H54 (cell line): Measurements from ENCODE around the gene CBX1.
"Not testable (repeated sequence)": the region's sequence is repeated elsewhere in the genome, so short reads cannot be mapped to it uniquely, and the experiment has no call there.

Source experiments
- DNase-seq: peaks from one replicate; pipeline ENCODE4 v3.0.0; 2011; ENCODE audit warnings: low spot score, mixed read lengths; ENCODE audit not compliant: insufficient read length
- FAIRE-seq: peaks from 3 replicates; lab custom pipeline; 2011; peaks lifted over from hg19 to GRCh38; lab: Jason Lieb, UNC
- POLR2A ChIP-seq: IDR thresholded peaks from 2 replicates; pipeline ENCODE4 v1.6.1; 2011; ENCODE audit warnings: low read depth, mild to moderate bottlenecking, low read length

The CBX1 gene

DNA sequence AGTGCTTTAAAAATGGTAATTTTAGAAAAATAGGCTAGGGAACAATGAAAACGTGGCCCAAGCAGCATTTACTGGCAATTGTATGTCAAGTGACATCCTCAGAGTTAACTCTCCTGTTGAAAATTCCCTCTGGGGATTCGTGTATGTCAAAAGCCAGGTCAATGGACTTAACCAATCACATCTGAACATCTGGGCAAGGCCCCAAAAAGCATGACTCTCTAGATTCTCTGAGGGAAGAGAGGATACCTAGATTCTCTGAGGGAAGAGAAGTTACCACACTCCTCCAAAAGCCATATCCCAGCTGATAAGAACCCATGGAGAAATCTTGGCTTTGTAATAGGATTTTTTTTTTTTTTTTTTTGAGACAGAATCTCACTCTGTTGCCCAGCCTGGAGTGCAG lies 29.6 kb downstream of the CBX1 start:
- no peak for TF ChIP-seq POLR2A
- DNase-seq = no peak
- no peak for FAIRE-seq

DNA sequence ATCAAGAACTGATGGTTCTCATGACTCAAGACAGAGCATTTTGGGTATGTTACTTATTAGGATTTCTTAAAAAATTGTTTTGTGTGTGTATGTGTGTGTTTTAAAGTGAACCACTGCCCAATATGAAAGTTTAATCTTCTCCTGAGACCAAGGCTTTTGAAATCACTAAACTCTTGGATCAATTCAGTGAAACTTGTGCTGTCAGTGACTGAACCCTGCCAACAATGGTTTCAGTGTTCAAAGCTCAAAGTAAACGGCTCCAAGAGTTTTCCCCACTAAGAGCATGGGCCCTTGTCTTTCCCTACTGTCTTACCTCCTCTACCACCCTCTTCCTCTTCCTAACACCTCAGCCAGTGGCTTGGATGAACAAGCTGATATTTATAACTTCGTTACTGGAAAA lies 31.1 kb downstream of the CBX1 start:
- TF ChIP-seq POLR2A = no peak
- FAIRE-seq (no peak), DNase-seq (no peak)

DNA sequence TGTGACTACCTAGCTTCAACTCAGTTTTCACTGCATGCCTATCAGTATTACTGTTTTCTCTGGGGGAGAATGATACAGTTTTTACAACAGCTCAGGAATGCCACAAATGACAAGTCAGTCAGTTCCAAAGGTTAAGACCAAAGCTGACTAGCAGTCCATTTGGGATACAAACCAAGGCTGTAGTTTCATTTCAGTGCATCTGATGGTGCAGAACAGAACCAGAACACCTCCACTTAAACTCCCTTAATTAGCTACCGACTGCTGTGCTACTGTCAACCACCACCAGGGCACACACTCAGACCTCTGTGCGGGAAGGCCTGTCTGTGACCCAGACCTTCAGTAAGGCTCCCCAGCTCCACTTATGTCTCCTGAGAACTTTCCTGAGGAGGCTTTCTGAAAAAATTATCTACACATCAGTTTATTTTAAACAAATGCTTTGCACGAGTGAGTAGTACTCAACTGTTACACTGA lies 32.8 kb downstream of the CBX1 start:
- FAIRE-seq (no peak), DNase-seq (no peak)
- TF ChIP-seq POLR2A = no peak

DNA sequence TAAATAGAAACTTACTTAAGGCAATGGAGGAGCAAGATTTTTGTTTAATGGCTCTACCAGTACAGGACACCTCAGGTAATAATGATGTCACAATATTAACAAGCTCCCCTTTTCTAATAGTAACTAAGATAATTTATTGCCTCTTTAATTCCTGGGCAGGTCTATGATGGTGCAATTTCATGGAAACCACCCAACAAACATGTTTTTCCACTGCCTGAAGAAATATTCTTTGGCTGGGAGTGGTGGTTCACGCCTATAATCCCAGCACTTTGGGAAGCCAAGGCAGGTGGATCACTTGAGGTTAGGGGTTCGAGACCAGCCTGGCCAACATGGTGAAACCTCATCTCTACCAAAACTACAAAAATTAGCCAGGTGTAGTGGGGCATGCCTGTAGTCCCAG lies 33.5 kb downstream of the CBX1 start:
- FAIRE-seq, DNase-seq: not testable (repeated sequence)

DNA sequence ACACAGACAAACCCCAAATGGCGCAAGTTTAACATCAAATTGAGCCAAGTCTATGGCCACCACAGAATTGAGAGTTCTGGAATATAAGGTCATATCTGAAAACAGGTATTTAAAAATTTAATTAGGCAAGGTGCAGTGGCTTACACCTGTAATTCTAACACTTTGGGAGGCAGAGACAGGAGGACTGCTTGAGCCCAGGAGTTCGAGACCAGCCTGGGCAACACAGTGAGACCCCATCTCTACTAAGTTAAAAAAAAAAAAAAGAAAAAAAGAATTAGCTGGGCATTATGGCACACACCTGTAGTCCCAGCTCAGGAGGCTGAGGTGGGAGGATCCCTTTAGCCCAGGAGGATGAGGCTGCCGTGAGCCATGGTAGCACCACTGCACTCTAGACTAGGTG lies 34.0 kb downstream of the CBX1 start:
- FAIRE-seq (no peak), DNase-seq (no peak)
- TF ChIP-seq POLR2A = no peak

DNA sequence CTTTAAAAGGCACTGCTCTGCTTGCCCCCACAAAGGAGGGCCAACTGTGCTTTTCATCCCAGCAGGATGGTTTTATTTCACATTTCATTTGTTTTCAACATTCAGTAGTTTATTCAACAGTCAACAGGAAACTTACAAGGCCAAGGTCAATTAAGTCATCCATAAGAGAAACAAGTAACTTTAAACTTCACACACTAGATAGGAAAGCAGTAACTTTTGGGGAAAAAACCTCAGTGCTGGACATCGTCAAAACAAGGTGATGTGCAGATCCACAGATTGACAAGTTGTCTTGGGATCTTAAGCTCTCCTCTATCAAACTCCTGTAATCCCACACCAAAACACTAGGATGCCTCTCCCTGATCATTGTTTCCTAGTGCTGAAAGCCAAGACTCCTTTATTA lies 34.6 kb downstream of the CBX1 start:
- no peak for FAIRE-seq
- TF ChIP-seq POLR2A = no peak

DNA sequence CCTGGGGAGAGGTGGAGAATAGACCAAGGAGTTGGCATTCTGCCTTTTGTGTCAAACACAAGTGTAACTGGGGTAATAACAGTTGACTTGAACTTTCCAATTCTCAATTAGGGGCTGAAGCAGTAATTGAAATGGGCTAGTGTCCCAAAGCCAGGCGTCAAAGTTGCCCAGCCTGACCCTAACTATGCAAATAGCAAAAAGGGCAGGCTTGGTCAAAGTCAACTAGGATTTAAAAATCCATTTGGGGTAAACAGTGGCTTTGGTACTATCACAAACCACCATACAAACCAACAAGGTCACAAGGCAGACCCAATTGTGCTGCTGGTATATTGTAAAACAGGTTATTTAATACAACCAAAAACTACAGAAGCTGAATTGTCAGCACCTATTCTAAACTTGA lies 35.1 kb downstream of the CBX1 start:
- no peak for FAIRE-seq

More for the DNA sequence above, 34.6 kb downstream of the CBX1 start:
- no peak for DNase-seq

DNA sequence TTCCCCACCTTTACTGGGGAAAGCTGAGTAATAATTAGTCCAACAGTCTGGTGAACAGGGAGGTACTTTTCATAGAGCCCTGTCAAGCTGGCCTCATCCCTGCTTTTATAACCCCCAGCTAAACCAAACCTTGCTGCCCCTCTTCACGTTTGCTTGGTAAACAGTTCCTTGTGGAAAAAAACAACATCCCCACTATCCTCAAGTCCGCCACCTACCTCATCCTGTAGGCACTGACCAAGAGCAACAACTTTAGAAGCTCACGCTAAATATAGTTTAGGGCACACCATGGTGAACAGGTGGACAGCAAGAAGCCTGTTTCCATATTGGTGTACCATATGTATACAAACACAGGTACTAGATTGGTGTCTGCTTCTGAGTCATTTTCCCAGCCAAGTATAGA lies 36.6 kb downstream of the CBX1 start:
- TF ChIP-seq POLR2A = no peak
- no peak for DNase-seq
- no peak for FAIRE-seq

More for the DNA sequence above, 35.1 kb downstream of the CBX1 start:
- no peak for DNase-seq
- TF ChIP-seq POLR2A = no peak

DNA sequence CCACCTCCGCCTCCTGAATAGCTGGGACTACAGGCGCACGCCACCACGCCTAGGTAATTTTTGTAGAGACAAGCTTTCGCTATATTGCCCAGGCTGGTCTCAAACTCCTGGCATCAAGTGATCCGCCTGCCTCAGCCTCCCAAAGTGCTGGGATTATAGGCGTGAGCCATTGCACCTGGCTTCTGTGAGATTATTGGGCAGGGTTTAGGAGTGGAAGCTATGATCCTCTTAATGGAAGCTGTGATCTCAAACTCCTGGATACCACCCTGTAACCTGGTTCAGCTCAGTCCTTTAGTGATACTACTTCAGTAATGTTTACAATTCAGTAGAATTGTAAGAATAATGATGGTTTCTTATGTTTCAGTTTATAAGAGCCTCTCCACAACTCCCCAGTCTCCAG lies 39.0 kb downstream of the CBX1 start:
- TF ChIP-seq POLR2A = no peak
- no peak for FAIRE-seq
- DNase-seq = no peak

DNA sequence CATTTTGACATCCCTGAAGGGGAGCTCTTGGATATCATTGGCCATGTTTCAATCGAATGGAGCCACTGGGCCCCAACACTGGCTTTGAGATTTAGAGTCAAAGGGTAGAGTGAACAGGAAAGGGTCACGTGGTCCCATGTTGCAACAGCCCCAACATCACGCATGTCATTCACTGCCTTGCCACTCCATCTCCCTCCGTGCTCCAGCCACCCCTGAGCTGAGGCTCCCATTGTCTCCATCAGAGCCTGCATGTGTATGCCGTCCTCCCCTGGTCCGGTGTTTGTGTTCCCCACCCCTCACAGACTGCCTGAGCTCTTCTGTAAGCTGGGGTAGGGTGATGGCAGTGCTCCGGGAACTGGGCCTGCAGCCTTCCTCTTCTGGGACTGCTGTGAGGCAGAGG lies 41.0 kb downstream of the CBX1 start:
- no peak for TF ChIP-seq POLR2A
- no peak for DNase-seq
- FAIRE-seq = no peak

DNA sequence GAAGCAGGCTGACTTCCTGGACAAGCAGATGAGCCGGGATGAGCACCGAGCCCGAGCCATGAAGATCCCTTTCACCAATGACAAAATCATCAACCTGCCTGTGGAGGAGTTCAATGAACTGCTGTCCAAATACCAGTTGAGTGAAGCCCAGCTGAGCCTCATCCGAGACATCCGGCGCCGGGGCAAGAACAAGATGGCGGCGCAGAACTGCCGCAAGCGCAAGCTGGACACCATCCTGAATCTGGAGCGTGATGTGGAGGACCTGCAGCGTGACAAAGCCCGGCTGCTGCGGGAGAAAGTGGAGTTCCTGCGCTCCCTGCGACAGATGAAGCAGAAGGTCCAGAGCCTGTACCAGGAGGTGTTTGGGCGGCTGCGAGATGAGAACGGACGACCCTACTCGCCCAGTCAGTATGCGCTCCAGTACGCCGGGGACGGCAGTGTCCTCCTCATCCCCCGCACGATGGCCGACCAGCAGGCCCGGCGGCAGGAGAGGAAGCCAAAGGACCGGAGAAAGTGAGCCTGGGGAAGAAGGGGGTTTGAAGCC lies 42.1 kb downstream of the CBX1 start:
- FAIRE-seq (no peak), DNase-seq (no peak)
- no peak for TF ChIP-seq POLR2A

DNA sequence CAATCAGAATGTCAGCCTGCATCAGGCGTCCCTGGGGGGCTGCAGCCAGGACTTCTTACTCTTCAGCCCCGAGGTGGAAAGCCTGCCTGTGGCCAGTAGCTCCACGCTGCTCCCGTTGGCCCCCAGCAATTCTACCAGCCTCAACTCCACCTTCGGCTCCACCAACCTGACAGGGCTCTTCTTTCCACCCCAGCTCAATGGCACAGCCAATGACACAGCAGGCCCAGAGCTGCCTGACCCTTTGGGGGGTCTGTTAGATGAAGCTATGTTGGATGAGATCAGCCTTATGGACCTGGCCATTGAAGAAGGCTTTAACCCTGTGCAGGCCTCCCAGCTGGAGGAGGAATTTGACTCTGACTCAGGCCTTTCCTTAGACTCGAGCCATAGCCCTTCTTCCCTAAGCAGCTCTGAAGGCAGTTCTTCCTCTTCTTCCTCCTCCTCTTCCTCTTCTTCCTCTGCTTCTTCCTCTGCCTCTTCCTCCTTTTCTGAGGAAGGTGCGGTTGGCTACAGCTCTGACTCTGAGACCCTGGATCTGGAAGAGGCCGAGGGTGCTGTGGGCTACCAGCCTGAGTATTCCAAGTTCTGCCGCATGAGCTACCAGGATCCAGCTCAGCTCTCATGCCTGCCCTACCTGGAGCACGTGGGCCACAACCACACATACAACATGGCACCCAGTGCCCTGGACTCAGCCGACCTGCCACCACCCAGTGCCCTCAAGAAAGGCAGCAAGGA lies 42.7 kb downstream of the CBX1 start:
- DNase-seq = no peak
- FAIRE-seq = no peak
- TF ChIP-seq POLR2A = no peak

DNA sequence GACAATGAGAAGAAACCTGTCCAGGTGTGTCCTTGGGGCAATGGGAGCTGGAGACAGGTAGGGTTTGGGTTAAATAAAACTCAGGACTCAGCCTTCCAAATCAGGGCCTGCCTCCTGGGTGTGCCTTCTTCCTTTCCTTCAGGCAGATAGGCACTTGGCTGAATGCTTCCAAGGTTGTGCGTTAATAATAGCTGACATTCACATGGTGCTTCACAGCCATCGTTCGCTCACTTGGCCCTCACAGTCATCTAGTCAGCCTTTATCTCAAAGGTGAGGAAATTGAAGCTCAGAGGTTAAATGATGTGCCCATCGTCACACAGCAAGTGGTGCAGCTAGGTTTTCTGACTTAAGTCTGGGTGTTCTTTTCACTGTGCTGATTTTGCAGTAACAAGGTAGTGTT lies 43.7 kb downstream of the CBX1 start:
- DNase-seq = no peak
- no peak for TF ChIP-seq POLR2A
- no peak for FAIRE-seq

DNA sequence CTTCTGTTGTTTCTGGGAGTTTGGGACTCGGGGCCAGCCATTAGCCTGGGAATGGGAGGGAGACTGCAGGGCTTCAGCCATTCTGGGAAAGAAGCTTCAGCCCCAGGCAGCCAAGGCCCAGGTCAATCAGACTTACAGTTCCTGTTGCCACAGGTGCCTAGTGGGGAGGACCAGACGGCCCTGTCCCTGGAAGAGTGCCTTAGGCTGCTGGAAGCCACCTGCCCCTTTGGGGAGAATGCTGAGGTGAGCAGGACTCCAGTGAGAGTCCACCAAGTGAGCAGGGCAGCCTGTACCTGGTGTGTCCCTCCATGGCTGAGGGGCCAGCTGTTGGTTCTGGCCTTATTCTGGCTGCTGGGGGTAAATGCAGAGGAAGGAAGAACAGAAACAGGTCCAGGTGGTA lies 44.4 kb downstream of the CBX1 start:
- TF ChIP-seq POLR2A = no peak
- FAIRE-seq (no peak), DNase-seq (no peak)

DNA sequence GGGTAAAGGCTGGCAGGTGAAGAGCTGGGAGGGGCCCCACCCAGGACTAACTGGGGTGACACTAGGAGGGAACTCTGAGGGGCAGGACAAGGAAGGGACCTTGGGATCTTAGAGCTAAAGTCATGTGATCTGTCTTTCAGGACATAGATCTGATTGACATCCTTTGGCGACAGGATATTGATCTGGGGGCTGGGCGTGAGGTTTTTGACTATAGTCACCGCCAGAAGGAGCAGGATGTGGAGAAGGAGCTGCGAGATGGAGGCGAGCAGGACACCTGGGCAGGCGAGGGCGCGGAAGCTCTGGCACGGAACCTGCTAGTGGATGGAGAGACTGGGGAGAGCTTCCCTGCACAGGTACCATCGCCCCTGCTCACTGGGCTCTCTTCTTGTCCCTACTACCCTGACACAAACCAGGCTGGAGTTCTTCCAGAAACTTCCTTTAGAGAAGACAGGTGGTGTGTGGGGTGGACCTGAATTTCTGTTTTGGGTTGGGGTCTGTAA lies 45.0 kb downstream of the CBX1 start:
- DNase-seq = no peak
- no peak for FAIRE-seq
- TF ChIP-seq POLR2A = no peak
